SKM-1 treated with dmso at 0.1 percent for 144 hours (cell line): ENCODE results near the gene ETS2.

Source experiments
- DNase-seq: peaks from one replicate; lab custom pipeline; 2025; ENCODE audit not compliant: unreplicated experiment; lab: John Stamatoyannopoulos, UW

Gene ETS2

DNA sequence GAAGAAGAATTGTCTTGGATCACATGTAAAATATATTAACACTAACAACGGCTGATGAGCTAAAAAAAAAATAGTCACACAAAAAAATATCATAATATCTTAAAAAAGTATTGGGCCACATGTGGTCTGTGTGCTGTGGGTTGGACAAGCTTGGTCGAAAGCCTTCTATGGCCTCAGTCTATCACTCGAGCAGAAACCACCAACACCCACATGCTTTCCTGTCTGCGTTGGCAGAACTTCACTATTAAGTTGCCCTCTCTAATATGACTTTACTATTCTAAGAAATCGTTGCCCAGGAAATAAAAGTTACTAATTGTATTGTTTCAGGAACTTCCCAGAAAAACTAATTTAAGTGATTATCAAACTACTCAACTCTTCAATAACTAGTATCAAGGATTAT, 28.2 kb upstream of the ETS2 start:
- DNase-seq, result no peak

DNA sequence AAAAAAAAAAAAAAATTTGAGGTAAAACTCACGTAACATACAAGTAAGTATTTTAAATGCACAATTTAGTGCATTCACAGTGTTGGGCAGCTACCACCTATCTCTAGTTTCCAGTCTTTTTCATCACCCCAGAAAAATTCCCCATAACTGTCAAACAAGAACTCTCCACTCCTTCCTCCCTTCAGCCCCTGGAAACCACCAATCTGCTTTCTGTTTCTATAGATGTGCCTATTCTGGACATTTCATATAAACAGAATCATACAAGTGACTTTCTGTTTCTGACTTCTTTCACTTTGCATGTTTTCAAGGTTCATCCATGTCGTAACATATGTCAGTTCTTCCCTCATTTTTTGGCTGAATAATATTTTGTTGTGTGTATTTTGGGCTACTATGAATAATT, 24.9 kb upstream of the ETS2 start:
- DNase-seq, result no peak

DNA sequence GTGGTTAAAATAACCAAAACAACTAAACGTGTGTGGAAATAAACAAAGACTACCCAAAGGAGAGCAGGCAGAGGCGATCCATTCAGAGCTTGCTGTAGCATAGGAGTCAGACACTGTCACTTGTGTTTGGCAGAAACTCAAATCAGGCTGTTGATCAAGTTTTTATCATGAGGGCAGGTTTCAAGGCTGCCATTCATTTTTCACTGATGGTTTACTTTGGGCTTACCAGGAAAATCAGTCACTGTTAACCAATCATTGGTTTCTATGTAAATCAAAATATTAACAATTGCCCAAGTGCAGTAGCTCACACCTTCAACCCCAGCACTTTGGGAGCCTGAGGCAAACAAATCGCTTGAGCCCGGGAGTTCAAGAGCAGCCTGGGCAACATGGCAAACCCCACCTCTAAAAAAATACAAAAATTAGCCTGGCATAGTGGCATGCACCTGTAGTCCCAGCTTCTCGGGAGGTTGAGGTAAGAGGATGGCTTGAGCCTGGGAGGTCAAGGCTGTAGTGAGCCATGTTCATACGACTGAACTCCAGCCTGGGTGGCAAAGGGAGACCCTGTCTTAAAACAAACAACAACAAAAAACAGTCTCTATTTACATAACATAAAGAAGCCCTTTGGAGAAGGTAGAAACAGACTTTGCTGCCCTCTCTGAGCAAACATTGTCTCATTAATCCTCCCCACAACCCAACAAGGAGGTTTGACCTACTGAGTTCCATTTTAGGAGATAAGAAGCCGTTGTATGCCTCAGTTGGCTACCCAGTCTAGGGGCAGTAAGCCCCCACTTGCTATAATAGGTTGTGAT, 21.1 kb upstream of the ETS2 start:
- no peak for DNase-seq

DNA sequence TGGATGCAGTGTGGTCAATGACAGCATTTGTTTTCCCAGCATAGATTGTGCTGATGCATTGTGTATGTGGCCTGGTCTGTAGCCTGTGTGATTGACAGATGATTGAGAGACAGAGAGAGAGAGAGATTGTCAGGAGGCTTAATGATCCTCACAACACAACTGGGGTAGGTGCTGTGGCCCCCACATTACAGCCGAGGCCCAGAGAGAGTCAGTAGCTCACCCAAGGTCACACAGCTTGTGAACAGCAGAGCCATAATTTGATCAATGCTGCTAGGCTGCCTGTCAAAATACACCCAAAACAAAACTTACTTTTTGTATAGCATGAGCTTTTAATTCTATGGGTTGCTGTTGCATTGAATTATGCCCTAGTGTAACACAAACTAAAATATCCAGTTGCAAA, 20.2 kb upstream of the ETS2 start:
- DNase-seq, result no peak

DNA sequence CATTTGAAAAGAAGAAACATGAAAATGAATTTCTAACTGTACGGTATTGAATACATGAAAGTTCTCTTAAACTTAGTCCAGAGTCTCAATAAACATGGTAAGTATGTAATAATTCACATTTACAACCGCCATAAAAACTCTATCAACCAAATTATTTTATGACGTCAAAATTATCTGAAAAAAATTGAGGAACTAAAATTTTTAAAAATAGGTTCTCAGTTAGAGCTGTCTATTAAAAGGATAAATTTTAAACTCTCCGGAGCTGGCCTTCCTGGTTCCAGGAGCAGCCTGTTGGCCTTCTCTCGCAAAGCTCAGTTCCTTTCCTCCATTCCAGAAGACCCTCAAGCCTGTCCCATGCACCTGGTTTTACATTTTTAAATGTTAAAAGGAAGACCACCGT, 18.7 kb upstream of the ETS2 start:
- DNase-seq, result no peak

DNA sequence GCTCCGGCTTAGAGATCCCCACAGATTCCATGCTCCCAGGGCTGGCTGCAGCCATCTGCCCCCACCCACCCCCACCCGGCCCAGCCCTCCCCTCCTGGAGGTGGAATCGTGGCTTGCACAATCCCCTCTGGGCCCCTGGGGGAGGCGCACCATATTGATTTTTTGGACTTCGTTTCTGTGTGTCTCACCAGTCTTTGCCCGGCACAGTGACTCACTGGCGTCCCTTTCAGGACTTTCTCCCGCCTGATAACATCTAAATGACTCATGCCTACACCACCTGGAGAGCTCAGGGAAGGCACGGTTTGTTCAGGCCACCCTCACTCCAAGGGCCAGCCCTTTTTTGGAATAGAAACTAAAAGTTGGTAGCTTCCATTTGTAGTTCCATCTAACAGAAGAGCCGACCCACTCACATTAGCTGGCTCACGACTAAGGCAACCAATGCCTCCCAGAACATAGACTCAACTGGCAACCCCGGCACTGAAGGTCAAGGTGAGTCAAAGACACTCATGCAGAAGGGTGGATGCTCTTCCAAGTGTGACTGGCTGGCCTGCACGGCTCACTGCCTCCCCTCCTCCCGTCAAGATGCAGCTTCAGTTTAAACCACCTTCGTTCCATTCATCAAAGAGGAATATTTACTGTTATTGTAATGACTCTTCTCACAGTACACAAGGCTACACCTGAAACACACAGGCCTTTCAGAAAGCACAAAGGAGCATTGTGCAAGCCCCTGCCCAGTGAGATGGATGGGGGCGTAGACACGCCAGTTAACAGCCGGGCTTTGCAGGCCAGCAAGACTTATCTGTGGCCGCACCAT, 18.1 kb upstream of the ETS2 start:
- no peak for DNase-seq

DNA sequence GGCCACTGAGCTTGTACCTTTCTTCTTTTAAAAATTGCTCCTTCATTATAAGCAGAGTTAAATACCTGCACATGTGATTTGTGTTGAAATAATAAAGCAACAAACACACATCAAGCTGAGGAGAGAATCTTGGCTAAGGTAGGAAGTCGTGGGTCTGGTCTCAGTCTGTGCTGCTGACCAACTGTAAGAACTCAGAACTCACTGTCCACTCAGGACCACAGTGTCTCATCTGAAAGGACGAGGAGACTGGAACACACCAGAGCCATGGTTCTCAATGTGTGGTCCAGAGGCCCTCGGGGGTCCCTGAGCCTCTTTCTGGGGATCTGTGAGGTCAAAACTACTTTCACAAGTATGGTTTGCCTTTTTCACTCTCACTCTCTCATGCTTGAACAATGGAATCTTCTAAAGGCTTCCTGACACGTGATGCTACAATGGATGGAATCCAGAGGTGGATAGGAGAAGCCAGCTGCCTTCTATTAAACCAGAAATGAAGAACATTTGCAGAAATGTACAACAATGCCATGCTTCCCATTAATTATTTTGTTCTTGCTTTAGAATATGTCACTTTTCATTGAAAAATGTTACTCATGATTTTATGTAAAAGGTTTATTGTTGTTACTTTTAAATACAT, 17.3 kb upstream of the ETS2 start:
- DNase-seq, result no peak

DNA sequence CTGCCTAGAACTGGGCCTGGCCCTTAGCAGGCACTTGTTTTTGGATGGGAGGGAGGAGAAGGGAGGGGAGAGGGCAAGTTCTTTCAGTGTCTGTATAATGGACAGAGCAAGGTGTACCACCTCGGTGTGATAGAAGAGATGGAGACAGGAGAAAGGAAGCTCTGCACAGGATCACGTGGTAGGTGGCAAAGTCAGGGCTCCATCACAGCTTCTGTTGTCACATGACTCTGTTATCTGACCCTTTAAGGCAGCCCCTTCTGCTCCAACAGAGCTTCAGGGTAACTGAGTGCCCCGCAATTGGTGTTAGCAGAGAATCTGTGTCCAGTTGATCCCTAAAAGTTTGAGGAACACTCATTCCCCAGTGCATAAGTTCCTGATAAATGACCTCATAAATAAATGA, 16.5 kb upstream of the ETS2 start:
- DNase-seq, result no peak

DNA sequence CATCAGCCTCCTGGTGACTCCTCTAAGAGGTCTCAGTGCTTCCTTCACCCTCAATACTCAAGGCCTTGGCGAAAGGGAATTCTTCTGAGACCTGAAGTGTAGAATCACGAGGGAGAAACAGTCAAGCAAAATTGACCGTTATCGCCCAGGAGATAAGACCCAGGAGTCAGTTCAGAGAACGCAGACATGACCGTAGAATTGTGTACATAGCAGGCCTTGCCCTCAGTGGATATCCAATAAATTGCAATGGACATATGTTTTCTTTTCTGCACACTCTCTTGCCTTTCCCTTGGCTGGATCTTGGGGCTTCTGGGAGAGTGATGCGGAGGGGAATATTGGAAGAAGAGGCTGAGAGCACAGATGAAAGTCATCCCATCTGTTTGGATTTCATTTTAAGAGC, 15.7 kb upstream of the ETS2 start:
- DNase-seq, result no peak

DNA sequence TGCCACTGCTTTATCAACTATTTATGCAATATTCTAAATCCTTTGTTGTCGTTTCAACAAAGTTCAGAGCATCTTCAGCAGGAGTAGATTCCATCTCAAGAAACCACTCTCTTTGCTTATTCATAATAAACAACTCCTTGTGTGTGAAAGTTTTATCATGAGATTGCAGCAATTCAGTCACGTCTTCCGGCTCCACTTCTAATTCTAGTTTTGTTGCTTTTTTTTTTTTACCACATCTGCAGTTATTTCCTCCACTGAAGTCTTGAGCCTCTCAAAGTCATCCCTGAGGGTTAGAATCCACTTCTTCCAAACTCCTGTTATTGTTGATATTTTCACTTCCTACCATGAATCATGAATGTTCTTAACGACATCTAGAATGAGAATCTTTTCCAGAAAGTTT, 14.8 kb upstream of the ETS2 start:
- DNase-seq, result no peak

DNA sequence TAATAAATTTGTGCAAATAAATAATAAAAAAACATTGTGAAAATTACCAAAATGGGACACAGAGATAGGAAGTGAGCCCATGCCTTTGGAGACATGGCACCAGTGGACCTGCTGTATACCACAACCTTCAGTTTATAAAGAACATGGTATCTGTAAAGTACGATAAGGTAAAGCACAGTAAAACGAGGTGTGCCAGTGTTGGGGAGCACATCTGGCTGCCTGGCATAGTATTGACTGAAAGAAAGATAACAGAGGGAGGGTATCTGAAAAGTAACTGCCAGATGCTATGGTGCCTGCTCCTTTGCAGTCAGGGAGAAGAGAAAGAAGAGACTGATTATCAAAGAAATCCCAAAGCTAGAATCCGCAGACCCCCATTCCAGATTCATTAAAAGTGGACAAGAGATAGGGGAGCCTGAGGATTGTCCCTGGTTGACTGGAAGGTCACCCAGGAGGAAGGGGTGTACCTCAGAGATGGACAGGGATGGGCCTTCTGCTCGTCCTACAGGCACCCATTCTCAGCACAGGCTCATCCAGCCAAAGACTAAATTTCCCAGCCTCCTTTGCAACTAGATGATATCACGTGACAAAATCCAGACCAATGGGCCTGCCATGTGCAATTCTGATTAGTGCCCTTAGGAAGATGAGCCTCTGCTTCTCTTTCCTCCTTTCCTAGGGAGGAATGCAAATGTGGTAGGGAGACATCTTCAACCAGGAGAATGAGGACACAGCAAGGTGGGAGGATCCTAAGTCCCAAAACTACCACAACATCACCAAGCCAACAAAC, 12.9 kb upstream of the ETS2 start:
- no peak for DNase-seq

DNA sequence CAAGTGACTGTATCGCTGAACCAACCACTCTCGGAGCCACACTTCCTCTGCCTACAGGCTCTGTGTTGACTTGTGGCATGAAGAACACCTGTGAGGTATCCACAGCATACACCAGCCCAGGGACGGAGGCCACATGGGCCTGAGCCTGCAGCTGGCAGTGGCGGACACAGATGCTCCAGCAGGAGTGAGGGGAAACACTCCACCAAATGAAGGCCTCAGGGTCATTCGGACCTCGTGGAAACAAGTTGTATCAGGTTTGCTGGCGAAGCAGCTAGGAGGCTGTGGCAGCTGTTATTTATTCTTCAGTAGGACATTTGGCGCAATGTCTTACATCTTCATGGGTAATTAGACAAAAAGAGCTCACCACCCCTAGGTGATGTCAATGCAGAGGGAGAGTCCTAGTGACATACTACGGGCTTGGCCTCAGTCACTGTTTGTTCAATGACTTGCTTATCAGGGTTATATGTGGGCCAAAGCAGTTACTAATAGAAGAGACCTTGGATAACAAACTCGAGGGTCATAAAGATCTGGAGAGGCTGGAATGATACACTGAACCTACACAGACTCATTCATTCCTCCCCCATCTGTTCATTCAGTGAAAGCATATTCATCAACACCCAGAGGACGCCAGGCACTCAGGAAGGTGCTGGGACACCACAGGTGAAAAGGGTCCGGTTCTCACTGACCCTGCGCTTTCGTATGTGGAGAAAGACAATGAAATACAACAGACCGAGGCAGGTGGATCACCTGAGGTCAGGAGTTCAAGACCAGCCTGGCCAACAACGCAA, 11.6 kb upstream of the ETS2 start:
- DNase-seq, result no peak

DNA sequence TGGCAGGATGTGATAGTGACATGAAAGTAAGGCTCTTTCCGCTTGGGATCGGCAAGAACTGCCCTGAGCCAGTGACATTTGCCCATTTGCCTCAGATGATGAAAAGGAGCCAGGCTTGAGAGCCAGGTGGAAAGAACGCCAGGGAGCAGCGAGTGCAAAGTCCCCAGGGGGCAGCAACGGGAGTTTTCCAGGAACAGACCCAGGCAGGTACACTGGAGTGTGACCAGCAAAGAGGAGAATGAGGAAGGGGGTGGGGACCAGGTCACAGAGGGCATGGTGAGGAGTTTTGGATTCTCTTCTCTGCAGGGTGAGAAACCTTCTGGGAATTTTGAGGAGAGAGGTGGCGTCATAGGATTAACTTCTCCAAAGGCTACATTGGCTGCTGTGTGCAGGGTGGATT, 10.8 kb upstream of the ETS2 start:
- no peak for DNase-seq

DNA sequence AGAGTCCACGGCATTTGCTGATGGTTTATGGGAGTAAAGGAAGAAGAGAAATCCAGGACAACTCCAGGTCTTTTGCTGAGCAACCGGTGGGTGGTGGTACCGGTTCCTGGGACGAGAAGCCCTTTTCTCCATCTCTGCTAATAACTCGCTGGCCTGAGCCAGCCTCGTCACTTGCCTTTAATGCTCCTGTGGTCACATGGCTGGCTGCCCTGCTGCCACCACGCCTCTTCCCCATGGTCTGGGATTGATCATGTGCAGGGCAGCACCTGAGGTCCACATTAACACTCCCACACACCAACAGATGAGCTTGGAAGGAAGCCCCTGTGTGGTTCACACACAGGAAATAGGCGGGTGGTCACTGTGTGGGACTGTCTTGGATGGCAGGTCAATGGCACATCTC, 10.3 kb upstream of the ETS2 start:
- no peak for DNase-seq

DNA sequence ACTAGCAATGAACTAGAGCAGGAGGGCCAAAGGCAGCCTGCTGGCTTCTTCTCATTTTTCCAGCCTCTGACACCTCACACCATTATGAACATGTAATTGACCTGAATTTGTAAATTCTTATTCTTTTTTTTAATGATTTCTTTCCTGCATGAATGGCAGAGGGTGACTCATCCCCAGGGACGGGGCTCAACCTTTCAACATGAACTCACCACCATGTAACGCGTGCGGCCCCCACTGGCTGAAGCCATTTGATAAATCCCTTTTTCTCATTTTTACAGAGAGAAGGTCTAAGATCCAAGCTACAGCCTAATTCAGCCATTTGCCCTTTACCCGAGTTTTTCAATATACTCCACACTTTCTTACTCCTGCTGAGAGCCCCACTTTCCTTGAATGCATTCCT, 9.3 kb upstream of the ETS2 start:
- no peak for DNase-seq

DNA sequence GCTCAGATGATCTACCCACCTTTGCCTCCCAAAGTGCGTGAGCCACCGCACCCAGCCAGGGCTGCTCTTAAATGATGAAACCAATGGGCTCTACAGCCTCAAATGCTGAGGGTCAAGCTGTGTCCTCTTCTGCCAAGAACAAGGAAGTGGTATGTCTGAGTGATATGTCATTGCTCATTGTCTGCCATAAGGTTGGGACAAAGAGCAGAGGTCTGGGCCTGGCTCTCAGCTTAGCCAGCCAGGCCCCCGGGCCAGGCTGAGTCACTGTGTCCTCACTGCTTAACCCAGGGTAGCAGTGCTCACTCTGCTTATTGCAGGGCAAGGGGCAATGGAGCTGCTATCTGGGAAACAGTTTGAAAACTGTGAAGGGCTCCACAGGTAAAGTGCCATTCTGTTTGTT, 8.3 kb upstream of the ETS2 start:
- no peak for DNase-seq

DNA sequence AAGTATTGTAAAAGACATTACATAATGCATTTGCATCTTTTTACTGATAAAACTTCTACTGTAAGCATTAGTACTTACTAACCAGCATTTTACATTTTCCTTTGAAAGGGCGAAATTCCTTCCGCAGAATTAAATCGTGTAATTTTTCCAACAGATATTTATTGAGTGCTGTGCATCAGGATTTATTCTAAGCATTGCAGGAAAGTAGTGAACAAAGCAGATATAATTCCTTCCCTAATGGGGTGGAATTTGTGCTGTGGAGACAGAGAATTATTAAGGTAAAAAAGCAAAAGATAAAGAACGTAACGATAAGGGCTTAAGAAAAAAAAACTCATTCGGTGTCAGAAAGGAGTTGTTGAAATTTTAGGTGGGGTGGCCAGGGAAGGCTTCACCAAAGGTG, 7.6 kb upstream of the ETS2 start:
- DNase-seq, result no peak

DNA sequence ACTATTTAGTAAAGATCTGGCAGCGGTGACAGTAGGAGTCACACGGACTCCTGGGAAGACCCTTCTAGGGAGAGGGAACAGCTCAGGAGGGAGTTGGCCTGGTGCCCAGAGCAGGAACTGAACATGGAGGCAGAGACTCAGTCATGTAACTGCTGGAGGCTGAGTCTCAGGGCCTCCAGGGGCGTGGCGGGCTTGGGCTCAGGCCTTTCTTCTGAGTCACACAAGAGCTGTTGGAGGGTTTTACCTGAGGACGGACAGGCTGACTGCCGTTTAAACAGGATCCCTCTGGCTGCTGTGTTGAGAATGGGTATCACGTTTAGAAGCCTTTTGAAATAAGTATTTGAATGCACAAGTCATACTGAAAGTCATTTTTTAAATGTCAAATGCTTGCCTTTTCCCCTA, 7.2 kb upstream of the ETS2 start:
- DNase-seq, result no peak

DNA sequence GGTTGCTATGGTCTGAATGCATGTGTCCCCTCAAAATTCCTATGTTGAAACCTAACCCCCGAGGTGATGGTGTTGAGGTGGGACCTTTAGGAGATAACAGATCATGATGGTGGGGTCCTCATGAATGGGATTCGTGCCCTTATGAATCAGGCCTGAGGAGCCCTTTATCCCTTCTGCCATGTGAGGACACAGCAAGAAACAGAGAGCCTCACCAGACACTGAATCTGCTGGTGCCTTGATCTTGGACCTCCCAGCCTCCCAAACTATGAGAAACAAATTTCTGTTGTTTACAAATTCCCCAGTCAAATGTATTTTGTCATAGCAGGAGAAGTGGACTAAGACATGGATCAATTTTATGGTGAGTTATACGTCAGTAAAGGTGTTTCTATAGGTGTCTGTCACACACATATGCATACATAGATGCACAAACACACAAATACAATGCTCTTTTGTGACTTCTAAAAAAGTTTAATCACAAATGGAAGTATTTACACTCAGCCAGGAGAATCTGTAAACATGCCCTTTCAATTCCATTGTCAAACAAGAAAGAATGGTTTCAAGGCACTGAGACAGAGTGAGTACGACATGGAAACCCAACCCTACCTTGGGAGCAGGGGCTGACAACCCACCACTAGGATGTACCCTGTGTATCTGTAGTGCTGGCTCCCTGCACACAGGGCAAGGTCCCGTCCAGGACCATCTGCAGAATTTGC, 5.5 kb upstream of the ETS2 start:
- DNase-seq, result no peak
